ENCODE results near the gene FAM234B.
"Not testable (repeated sequence)": the region's sequence is repeated elsewhere in the genome, so short reads cannot be mapped to it uniquely, and the experiment has no call there.

The FAM234B gene

DNA sequence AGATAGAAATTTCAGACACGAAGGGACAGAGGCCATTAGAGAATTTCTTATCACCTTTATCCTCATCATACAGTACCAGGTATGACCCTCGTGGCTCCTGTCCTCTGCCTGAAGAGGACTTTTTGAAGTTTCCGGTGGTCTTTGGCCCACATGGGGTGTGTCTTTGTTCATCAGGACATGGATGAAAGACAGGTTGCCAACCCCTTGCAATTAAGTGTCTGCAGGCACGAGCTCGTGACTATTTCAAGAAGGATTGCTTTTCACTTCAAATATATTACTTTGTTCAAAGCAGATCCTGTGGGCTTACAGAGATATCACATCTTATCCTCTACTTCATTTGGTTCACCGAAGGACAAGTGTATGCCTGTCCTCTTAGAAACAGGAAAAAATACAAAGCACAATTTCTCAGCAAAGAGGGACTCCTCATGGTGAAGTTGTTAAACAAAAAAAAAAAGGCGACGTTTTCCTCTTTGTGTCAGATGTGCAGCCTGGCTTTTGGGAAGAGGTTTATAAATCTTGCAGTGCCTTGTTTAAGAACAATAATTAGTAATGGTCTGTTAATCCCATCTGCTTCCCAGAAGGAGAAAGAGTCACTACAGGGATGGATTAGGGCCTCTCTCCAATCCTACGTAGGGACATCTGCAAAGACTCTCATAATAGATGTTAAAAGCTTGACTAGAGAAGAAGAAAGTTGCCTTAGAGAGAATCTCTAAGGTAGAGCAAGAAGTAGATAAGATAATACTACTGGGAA lies 13.5 kb upstream of the FAM234B start:
- H3K27ac ChIP-seq, result no peak overlapping the region
- TF ChIP-seq, protein P1, sequence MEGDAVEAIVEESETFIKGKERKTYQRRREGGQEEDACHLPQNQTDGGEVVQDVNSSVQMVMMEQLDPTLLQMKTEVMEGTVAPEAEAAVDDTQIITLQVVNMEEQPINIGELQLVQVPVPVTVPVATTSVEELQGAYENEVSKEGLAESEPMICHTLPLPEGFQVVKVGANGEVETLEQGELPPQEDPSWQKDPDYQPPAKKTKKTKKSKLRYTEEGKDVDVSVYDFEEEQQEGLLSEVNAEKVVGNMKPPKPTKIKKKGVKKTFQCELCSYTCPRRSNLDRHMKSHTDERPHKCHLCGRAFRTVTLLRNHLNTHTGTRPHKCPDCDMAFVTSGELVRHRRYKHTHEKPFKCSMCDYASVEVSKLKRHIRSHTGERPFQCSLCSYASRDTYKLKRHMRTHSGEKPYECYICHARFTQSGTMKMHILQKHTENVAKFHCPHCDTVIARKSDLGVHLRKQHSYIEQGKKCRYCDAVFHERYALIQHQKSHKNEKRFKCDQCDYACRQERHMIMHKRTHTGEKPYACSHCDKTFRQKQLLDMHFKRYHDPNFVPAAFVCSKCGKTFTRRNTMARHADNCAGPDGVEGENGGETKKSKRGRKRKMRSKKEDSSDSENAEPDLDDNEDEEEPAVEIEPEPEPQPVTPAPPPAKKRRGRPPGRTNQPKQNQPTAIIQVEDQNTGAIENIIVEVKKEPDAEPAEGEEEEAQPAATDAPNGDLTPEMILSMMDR (IDR thresholded peaks at IDR 0.05), result no peak
- H3K4me3 ChIP-seq, result no peak overlapping the region
- no peak for DNase-seq (ENCODE audit: low spot score)

DNA sequence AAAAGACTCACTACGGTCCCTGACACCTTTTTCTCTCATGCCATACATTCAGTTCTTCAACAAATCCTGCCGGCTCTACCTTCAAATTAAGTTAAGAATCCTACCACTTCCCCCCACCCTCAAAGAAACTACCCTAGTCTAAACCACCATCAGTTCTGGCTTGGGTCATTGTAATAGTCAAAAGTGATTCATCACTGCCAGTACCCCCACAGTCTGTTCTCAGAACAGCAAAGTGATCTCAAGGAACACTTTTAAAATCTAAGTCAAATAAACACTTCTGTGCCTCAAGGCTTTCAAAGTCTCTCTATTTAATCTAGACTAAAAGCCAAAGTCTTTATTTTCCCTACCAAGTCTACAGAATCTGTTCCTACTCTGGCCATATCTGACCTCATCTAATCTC lies 12.0 kb upstream of the FAM234B start:
- Histone ChIP-seq H3K27ac (no peak overlapping the region), H3K4me3 (no peak overlapping the region)
- no peak for DNase-seq (ENCODE audit: low spot score)
- TF ChIP-seq, protein P1 (IDR thresholded peaks at IDR 0.05), result no peak

DNA sequence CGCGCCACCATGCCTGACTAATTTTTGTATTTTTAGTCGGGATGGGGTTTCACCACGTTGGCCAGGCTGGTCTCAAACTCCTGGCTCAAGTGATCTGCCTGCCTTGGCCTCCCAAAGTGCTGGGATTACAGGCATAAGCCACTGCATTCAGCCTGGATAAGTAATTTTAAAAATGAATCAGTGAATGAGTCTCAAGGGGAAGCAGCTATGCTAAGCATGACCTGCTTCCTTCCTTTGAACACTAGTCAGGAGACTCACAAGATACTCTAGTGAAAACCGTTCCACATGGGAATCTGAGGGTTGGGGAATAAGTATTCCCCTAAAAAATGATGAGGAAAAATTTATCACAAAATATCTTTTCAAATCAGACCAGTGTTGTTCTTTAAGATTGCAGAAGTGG lies 10.7 kb upstream of the FAM234B start:
- H3K4me3 ChIP-seq, result no peak overlapping the region
- TF ChIP-seq, protein P1 (IDR thresholded peaks at IDR 0.05), result no peak
- H3K27ac ChIP-seq, result no peak overlapping the region
- DNase-seq (ENCODE audit: low spot score), result no peak

DNA sequence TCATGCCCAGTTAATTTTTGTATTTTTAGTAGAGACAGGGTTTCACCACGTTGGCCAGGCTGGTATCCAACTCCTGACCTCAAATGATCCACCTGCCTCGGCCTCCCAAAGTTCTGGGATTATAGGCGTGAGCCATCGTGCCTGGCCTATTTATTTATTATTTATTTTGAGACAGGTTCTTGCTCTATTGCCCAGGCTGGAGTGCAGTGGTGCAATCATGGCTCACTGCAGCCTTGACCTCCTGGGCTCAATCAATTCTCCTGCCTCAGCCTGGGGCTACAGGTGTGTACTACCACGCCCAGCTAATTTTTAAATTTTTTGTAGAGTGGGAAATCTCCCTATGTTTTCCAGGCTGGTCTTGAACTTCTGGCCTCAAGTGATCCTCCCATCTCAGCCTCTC lies 8.8 kb upstream of the FAM234B start:
- H3K27ac ChIP-seq; DNase-seq (ENCODE audit: low spot score); H3K4me3 ChIP-seq: not testable (repeated sequence)

DNA sequence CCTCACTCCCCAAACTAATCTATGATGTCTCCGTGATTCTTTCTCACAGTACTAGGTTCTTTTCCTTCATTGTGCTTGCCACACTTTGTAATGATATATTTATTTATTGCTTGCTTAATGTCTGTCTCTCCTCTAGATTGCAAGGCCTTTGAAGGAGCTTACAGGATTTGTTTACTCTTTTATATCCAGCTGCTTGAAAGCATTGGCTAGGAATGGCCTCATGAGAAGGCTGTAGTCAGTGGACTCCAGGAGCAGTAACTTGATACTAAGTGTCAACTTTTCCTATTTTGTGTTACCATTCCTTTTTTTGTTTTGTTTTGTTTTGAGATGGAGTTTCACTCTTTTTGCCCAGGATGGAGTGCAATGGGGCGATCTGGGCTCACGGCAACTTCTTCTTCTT lies 7.3 kb upstream of the FAM234B start:
- Histone ChIP-seq H3K4me3 (no peak overlapping the region), H3K27ac (no peak overlapping the region)
- TF ChIP-seq, protein P1 (IDR thresholded peaks at IDR 0.05), result no peak

DNA sequence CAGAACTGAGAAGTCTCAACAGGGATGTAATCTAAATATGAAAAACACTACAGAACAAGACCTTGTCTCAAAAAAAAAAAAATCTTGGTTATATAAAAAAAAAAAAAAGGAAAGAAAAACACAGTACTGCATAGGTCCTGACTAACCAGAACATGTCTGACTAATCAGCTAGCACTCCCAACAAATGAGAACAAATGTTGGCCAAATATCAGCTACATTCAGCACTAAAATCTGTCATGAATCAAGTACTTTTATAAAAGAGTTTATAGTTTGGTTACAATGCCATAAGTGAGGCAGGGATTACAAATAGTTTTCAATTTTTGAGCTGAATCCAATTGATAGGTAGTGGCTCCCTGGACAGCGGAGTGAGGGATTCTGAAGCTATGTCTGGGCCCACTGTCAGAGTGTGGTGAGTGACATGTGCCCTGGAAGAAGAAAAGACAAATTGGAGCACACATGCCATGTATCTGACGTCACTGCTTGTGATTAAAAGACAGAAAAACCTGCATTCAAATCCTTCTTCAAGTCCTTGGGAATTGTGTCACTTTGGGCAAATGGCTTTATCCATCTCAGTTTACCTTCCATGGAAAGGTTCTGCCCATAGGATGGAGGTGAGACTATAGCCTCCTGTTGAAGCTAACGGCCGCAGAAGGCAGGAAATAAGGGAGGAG lies 5.6 kb upstream of the FAM234B start:
- TF ChIP-seq, protein P1 (IDR thresholded peaks at IDR 0.05), result no peak
- Histone ChIP-seq H3K4me3 (no peak overlapping the region), H3K27ac (no peak overlapping the region)
- DNase-seq (ENCODE audit: low spot score), result no peak

More for the DNA sequence above, 7.3 kb upstream of the FAM234B start:
- no peak for DNase-seq (ENCODE audit: low spot score)

DNA sequence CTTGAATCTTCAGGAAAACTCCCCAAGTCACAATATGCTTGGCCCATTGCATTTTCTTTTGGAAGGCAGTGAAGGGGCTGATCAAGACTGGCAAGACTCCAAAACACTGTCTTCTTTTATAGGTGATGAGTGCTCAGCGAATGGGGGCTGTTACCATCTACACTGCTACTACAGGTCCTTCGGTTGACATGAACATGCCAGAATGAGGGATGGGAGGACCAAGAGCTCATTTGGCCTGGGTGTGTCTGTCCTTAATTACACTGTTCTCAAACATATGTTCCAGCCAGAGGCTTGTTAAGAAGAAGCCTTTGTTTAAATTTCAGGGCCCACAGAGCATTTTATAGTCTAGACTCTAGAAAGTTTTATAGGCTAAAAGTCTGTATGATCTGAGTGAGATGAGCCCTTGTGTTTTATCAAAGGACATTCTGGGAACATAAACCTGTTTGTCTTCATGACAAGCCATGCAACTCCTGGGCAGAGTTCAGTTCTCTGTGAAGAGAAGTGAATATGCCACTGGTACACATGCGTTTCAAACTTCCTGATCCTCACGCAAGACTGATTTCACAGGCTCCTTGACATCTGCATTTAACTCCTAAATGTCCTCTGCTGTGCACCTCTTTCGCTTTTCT lies 4.7 kb upstream of the FAM234B start:
- Histone ChIP-seq H3K27ac (no peak overlapping the region), H3K4me3 (no peak overlapping the region)
- TF ChIP-seq, protein P1 (IDR thresholded peaks at IDR 0.05), result no peak
- no peak for DNase-seq (ENCODE audit: low spot score)
